ENCODE data around the gene CKS2. TPM values are rescaled to one million over a fixed set of nuclear protein-coding genes. Genes with fewer than 3 reads are reported as not detected.

Gene CKS2
- total RNA-seq, 1 donor from 2014 or later: 23.7 TPM

DNA sequence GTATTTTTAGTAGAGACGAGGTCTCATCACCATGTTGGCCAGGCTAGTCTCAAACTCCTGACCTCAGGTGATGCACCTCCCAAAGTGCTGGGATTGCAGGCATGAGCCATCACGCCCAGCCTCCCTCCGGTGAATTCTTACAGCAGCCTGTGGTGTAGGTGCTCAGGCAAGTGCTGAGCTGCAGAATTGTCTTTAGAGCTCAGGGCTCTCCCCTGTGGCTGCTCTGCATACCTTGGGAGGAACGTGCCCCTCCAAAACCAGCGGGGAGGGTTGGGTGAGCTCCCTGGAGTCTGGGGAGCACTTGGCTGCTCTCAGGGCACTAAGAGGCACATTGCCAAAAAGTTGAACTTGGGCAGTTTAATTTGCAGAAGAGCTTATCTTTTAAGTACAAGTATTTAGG lies 36.7 kb downstream of the CKS2 start:
- TF ChIP-seq, protein P1, sequence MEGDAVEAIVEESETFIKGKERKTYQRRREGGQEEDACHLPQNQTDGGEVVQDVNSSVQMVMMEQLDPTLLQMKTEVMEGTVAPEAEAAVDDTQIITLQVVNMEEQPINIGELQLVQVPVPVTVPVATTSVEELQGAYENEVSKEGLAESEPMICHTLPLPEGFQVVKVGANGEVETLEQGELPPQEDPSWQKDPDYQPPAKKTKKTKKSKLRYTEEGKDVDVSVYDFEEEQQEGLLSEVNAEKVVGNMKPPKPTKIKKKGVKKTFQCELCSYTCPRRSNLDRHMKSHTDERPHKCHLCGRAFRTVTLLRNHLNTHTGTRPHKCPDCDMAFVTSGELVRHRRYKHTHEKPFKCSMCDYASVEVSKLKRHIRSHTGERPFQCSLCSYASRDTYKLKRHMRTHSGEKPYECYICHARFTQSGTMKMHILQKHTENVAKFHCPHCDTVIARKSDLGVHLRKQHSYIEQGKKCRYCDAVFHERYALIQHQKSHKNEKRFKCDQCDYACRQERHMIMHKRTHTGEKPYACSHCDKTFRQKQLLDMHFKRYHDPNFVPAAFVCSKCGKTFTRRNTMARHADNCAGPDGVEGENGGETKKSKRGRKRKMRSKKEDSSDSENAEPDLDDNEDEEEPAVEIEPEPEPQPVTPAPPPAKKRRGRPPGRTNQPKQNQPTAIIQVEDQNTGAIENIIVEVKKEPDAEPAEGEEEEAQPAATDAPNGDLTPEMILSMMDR (IDR thresholded peaks at IDR 0.05): no peak
- Mint-ChIP-seq H3K4me3 (ENCODE audit: unreplicated experiment) (no peak overlapping the region), H3K9me3 (ENCODE audit: unreplicated experiment) (no peaks in the 10 kb centered on the region), H3K27ac (ENCODE audit: unreplicated experiment) (no peak overlapping the region), H3K27me3 (ENCODE audit: unreplicated experiment) (no peaks in the 10 kb centered on the region), H3K4me1 (ENCODE audit: unreplicated experiment) (no peaks in the 10 kb centered on the region), H3K36me3 (ENCODE audit: unreplicated experiment) (peaks cover 82% of the 10 kb centered on the region)
- DNase-seq (ENCODE audit: extremely low spot score, unreplicated experiment): no peak

DNA sequence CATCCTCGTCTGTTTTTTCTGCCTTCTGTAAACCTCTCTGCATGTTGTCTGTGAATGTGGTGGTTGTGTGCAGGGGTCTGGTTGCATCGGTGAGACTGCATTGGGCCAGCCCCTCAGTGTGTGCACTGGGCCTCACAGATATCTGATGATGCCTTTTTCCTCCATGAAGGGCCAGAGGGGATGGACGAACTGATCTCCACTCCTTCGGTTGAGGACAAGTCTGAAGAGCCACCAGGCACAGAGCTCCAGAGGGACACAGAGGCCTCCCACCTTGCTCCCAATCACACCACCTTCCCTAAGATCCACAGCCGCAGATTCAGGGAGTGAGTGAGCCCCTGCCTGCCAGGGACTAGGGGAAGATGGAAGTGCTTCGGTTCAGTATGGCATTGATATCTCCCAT lies 38.6 kb downstream of the CKS2 start:
- Mint-ChIP-seq H3K36me3 (ENCODE audit: unreplicated experiment) (peaks cover 76% of the 10 kb centered on the region), H3K9me3 (ENCODE audit: unreplicated experiment) (no peaks in the 10 kb centered on the region), H3K4me3 (ENCODE audit: unreplicated experiment) (no peak overlapping the region), H3K27me3 (ENCODE audit: unreplicated experiment) (no peaks in the 10 kb centered on the region), H3K4me1 (ENCODE audit: unreplicated experiment) (no peaks in the 10 kb centered on the region), H3K27ac (ENCODE audit: unreplicated experiment) (no peak overlapping the region)
- peak; percentile 56 for DNase-seq (ENCODE audit: extremely low spot score, unreplicated experiment)
- TF ChIP-seq, protein P1 (IDR thresholded peaks at IDR 0.05): no peak

DNA sequence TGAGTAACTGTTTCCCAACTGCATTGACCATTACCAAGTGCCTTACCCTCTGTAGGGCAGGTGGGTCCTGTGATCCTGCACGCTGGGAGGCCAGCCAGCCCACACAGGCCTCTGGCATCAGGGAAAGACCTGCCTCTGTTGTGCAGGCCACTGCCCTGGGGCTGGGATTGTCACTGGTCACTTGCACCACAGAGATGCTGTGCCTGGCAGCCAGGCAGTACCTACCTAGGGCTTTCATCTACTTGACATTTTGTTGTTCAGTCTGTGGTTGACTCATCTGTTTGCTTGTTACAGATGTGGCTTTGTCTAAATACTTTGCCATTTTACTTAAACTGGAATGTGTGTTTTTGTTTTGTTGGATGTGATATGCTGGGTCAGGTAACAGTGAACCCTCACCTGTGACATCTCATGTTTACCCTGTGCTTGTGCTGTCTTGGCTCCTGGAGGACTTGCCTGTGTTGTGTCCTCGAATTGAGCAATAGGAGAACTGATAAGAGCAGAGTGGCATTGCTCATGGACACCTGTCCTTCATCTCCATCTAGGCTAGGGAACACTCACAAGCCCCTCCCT lies 40.1 kb downstream of the CKS2 start:
- Mint-ChIP-seq H3K27ac (ENCODE audit: unreplicated experiment) (no peak overlapping the region), H3K4me1 (ENCODE audit: unreplicated experiment) (no peaks in the 10 kb centered on the region), H3K27me3 (ENCODE audit: unreplicated experiment) (no peaks in the 10 kb centered on the region), H3K9me3 (ENCODE audit: unreplicated experiment) (no peaks in the 10 kb centered on the region), H3K36me3 (ENCODE audit: unreplicated experiment) (peaks cover 77% of the 10 kb centered on the region), H3K4me3 (ENCODE audit: unreplicated experiment) (no peak overlapping the region)
- peak; percentile 59 for DNase-seq (ENCODE audit: extremely low spot score, unreplicated experiment)
- TF ChIP-seq, protein P1 (IDR thresholded peaks at IDR 0.05): no peak

DNA sequence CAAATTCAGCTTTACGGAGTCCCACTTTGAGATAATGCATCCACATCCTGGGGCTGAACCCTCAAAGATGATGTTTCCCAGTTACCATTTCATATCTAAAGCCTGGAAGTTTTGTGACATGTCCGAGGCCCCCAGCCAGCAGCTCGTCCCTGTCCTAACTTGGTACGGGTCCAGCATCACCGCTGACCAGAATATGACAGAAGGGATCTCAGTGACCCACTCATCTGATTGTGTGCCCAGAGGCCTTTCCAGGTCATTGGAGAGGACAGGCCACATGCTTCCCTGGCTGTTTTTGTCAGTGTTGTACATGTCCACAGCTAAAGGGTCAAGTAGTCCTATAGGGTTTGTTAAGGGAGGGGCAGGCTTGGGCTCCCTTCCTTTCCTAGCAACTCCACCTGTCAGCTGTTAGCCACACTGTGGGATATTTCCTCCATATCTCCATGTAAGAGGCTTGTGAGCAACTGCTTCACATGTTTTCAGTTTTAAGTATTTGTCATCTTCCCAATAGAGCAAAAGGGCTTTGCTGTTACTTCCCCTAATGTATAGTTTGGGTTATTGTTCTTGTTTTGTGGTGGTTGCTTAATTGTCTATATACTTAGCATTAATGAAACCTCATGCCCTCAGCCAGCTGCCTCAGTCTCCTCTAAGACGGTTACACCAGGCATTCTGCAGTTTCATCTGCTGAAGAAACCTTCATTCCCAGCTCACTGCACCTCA lies 40.7 kb downstream of the CKS2 start:
- Mint-ChIP-seq H3K4me3 (ENCODE audit: unreplicated experiment) (no peak overlapping the region), H3K9me3 (ENCODE audit: unreplicated experiment) (no peaks in the 10 kb centered on the region), H3K36me3 (ENCODE audit: unreplicated experiment) (peaks cover 82% of the 10 kb centered on the region), H3K4me1 (ENCODE audit: unreplicated experiment) (no peaks in the 10 kb centered on the region), H3K27ac (ENCODE audit: unreplicated experiment) (no peak overlapping the region), H3K27me3 (ENCODE audit: unreplicated experiment) (no peaks in the 10 kb centered on the region)
- DNase-seq (ENCODE audit: extremely low spot score, unreplicated experiment): peak; percentile 70
- TF ChIP-seq, protein P1 (IDR thresholded peaks at IDR 0.05): no peak

DNA sequence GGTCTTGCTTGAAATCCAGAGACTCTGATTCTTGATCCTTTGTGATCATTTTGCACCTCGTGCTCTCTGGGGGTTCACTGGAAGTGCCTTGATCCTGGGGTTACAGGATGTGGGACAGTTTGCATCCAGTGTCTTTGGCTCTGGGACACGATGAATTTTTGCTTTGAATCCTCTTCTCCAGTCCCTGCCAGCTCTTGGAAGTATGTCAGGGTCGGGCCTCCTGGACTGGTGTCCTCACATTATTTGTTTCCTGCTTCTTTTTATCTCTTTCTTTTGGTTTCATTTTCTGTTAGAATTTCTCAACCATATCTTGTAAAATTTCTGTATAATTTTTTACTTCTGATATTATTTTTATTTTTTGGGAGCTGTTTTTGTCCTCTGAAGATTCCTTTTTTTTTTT lies 41.5 kb downstream of the CKS2 start:
- TF ChIP-seq, protein P1 (IDR thresholded peaks at IDR 0.05): no peak
- H3K27me3 Mint-ChIP-seq (ENCODE audit: unreplicated experiment): no peaks in the 10 kb centered on the region
- peaks cover 81% of the 10 kb centered on the region for H3K36me3 Mint-ChIP-seq (ENCODE audit: unreplicated experiment)
- H3K9me3 Mint-ChIP-seq (ENCODE audit: unreplicated experiment): no peaks in the 10 kb centered on the region
- no peak overlapping the region for H3K4me3 Mint-ChIP-seq (ENCODE audit: unreplicated experiment)
- H3K4me1 Mint-ChIP-seq (ENCODE audit: unreplicated experiment): no peaks in the 10 kb centered on the region
- DNase-seq (ENCODE audit: extremely low spot score, unreplicated experiment): no peak
- H3K27ac Mint-ChIP-seq (ENCODE audit: unreplicated experiment): no peak overlapping the region
